ENCODE data around the gene ZNF469.

The ZNF469 gene

GRCh38 chr16:88363239-88363891 lies 19.4 kb upstream of the ZNF469 start:
- DNase-seq, result no peak

GRCh38 chr16:88365244-88365865 lies 17.4 kb upstream of the ZNF469 start:
- no peak for DNase-seq

GRCh38 chr16:88366032-88366703 lies 16.6 kb upstream of the ZNF469 start:
- DNase-seq, result no peak

GRCh38 chr16:88366704-88367047 lies 16.1 kb upstream of the ZNF469 start:
- DNase-seq, result no peak

GRCh38 chr16:88367560-88367959 lies 15.2 kb upstream of the ZNF469 start:
- DNase-seq, result no peak

- no peak for DNase-seq
These were observed 14.7 kb upstream of the ZNF469 start for GRCh38 chr16:88368036-88368435.

GRCh38 chr16:88368994-88369393 lies 13.8 kb upstream of the ZNF469 start:
- DNase-seq, result no peak

GRCh38 chr16:88369447-88370008 lies 13.2 kb upstream of the ZNF469 start:
- DNase-seq, result no peak

- DNase-seq, result no peak
These were observed 12.4 kb upstream of the ZNF469 start for GRCh38 chr16:88370365-88370764.

- no peak for DNase-seq
These were observed 10.2 kb upstream of the ZNF469 start for GRCh38 chr16:88372522-88372921.

- DNase-seq, result no peak
These were observed 9.5 kb upstream of the ZNF469 start for GRCh38 chr16:88373211-88373610.

- DNase-seq, result no peak
These were observed 8.7 kb upstream of the ZNF469 start for GRCh38 chr16:88373927-88374492.

GRCh38 chr16:88374736-88375135 lies 8.0 kb upstream of the ZNF469 start:
- no peak for DNase-seq

- DNase-seq, result no peak
These were observed 7.4 kb upstream of the ZNF469 start for GRCh38 chr16:88375236-88375975.

GRCh38 chr16:88375996-88376834 lies 6.5 kb upstream of the ZNF469 start:
- no peak for DNase-seq

- DNase-seq, result no peak
These were observed 5.7 kb upstream of the ZNF469 start for GRCh38 chr16:88376835-88377726.

GRCh38 chr16:88377961-88378360 lies 4.8 kb upstream of the ZNF469 start:
- no peak for DNase-seq

GRCh38 chr16:88378401-88378800 lies 4.4 kb upstream of the ZNF469 start:
- DNase-seq, result no peak

GRCh38 chr16:88378836-88379693 lies 3.7 kb upstream of the ZNF469 start:
- no peak for DNase-seq

- DNase-seq, result no peak
These were observed 3.1 kb upstream of the ZNF469 start for GRCh38 chr16:88379694-88380040.
